B cell (primary cell): ENCODE measurements around the gene KIF13A. TPM values are rescaled to one million over a fixed set of nuclear protein-coding genes. Genes with fewer than 3 reads are reported as not detected.

Source experiments
- ATAC-seq: fragments of 200-7000 bp; cut with Tn5 transposase; one replicate; pipeline ENCODE4 v1.10.0; 2021; ENCODE audit warnings: low read depth, mild to moderate bottlenecking, moderate number of reproducible peaks, moderate library complexity
- CTCF ChIA-PET: fragments of 350-600 bp; sonication (Branson Sonifier 250); formaldehyde crosslinking; loops from one replicate; lab custom pipeline; 2021; ENCODE audit warnings: antibody characterized with exemption, inconsistent platforms; lab: Charles Lee
- POLR2A ChIA-PET: fragments of 350-600 bp; sonication (Branson Sonifier 250); formaldehyde crosslinking; loops from one replicate; lab custom pipeline; 2021; ENCODE audit warnings: antibody characterized with exemption; lab: Charles Lee
- DNase-seq: peaks from one replicate; pipeline ENCODE4 v3.0.0; 2013
- H2AFZ ChIP-seq: 2 replicates; pipeline ENCODE4 v1.6.1; 2012; ENCODE audit warnings: mild to moderate bottlenecking, low read depth, low read length; ENCODE audit not compliant: insufficient read depth, poor library complexity, severe bottlenecking
- H3K27ac ChIP-seq, 2 donors: 1 replicate in 1 of 2; 2 replicates in 1 of 2; pipeline ENCODE4 v1.5.1; 2012 to 2013; ENCODE audit warnings: low read length in 2 of 2, mild to moderate bottlenecking in 2 of 2, moderate library complexity in 1 of 2
- H3K27me3 ChIP-seq, 4 experiments: fragments of 200-600 bp in 1 of 4; sonication (generic) in 1 of 4; replicated peaks in 1 of 4; 1 replicate in 2 of 4; 2 replicates in 2 of 4; pipeline versions ENCODE4 v1.6.1 to v1.7.0; 2013 to 2016; ENCODE audit warnings: low read length in 3 of 4, mild to moderate bottlenecking in 2 of 4, mixed read lengths in 1 of 4, moderate library complexity in 1 of 4; ENCODE audit not compliant: insufficient read depth in 4 of 4, control insufficient read depth in 3 of 4; ENCODE audit errors: control extremely low read depth in 1 of 4
- H3K36me3 ChIP-seq, 2 experiments: replicated peaks in 1 of 2; 1 replicate in 1 of 2; 2 replicates in 1 of 2; pipeline versions ENCODE4 v1.6.1 to v1.7.1; 2013; ENCODE audit warnings: low read length in 1 of 2; ENCODE audit not compliant: insufficient read depth in 2 of 2, control insufficient read depth in 1 of 2; ENCODE audit errors: control extremely low read depth in 1 of 2, extremely low read depth in 1 of 2
- H3K4me1 ChIP-seq, 2 donors: fragments of 200-600 bp in 1 of 2; sonication (generic) in 1 of 2; 1 replicate in 1 of 2; 2 replicates in 1 of 2; pipeline versions ENCODE4 v1.5.1 to v1.6.1; 2013 to 2017; ENCODE audit warnings: low read length in 2 of 2; ENCODE audit not compliant: control insufficient read depth in 2 of 2, insufficient read depth in 2 of 2
- H3K4me2 ChIP-seq: replicated peaks from 2 replicates; pipeline ENCODE3; 2012; ENCODE audit warnings: mild to moderate bottlenecking, low read depth, low read length; ENCODE audit not compliant: poor library complexity, severe bottlenecking
- H3K4me3 ChIP-seq, 5 experiments: fragments of 200-600 bp in 1 of 5; sonication (generic) in 1 of 5; 1 replicate in 3 of 5; 2 replicates in 2 of 5; pipeline versions ENCODE4 v1.5.1 to v1.7.0; 2011 to 2016; ENCODE audit warnings: low read length in 4 of 5, mild to moderate bottlenecking in 4 of 5, low read depth in 2 of 5, control low read depth in 1 of 5, moderate library complexity in 1 of 5; ENCODE audit not compliant: insufficient read depth in 1 of 5; ENCODE audit errors: control extremely low read depth in 1 of 5, extremely low read depth in 1 of 5
- H3K79me2 ChIP-seq: fragments of 200-600 bp; sonication (generic); one replicate; pipeline ENCODE4 v1.6.0; 2016; ENCODE audit warnings: low read length; ENCODE audit not compliant: control insufficient read depth, insufficient read depth
- H3K9ac ChIP-seq: fragments of 200-600 bp; sonication (generic); 2 replicates; pipeline ENCODE4 v1.6.1; 2017; ENCODE audit warnings: mild to moderate bottlenecking, low read length, moderate library complexity
- H3K9me3 ChIP-seq, 3 donors: one replicate each; pipeline versions ENCODE4 v1.6.1 to v1.7.1; 2013; ENCODE audit warnings: low read length in 2 of 3; ENCODE audit not compliant: control insufficient read depth in 2 of 3, insufficient read depth in 1 of 3; ENCODE audit errors: control extremely low read depth in 1 of 3
- H4K20me1 ChIP-seq: 2 replicates; pipeline ENCODE4 v1.6.0; 2012; ENCODE audit warnings: mild to moderate bottlenecking, low read length; ENCODE audit not compliant: insufficient read depth, control insufficient read depth, poor library complexity, severe bottlenecking
- H3K27ac Mint-ChIP-seq: one replicate; pipeline ENCODE4 v1.8.0; 2021; ENCODE audit warnings: mixed read lengths
- H3K27me3 Mint-ChIP-seq: one replicate; pipeline ENCODE4 v1.8.0; 2021; ENCODE audit warnings: mixed read lengths
- H3K4me1 Mint-ChIP-seq: one replicate; pipeline ENCODE4 v1.8.0; 2021; ENCODE audit warnings: mixed read lengths
- H3K4me3 Mint-ChIP-seq: one replicate; pipeline ENCODE4 v1.8.0; 2021; ENCODE audit warnings: mixed read lengths
- H3K9me3 Mint-ChIP-seq: one replicate; pipeline ENCODE4 v1.8.0; 2022; ENCODE audit warnings: mixed read lengths; ENCODE audit not compliant: insufficient read depth
- CTCF ChIP-seq: fragments of 200-600 bp; IDR thresholded peaks from one replicate; pipeline ENCODE4 v1.8.0; 2022; ENCODE audit warnings: antibody characterized with exemption, mild to moderate bottlenecking
- EZH2 ChIP-seq: IDR thresholded peaks from 2 replicates; pipeline ENCODE4 v1.6.1; 2012; ENCODE audit warnings: borderline replicate concordance, low read depth, mild to moderate bottlenecking, moderate library complexity, low read length; ENCODE audit not compliant: insufficient read depth, poor library complexity, severe bottlenecking
- WGBS: methylation state at CpG from one replicate; pipeline ENCODE4 v1.1.5; 2013; ENCODE audit warnings: missing lambda C conversion rate; ENCODE audit not compliant: insufficient coverage; 5-methylcytosine and 5-hydroxymethylcytosine counted together
- intact Hi-C: fragments of 100-400 bp; cut with micrococcal nuclease; formaldehyde crosslinking; loops from one replicate; pipeline ENCODE4 v1.10.0; 2022
- polyA plus RNA-seq: library from polyadenylated mRNA; depleted of rRNA; stranded (reverse); fragments of >200 nt; gene quantifications from 2 replicates; pipeline ENCODE4 v1.2.3, GENCODE V29; 2012
- total RNA-seq, 2 donors: library from RNA; stranded (reverse); fragments of 120-200 nt in 1 of 2; gene quantifications; 1 replicate in 1 of 2; 2 replicates in 1 of 2; pipeline versions ENCODE4 v1.2.3 to v1.2.4, GENCODE V29; 2013 to 2022

The KIF13A gene
- total and polyA plus RNA-seq, 2 donors (not counting 1 experiment from before 2014, with no cell fraction given) = 2.1 to 23.4 TPM

GRCh38 chr6:17984812-17985670, 2.4 kb downstream of the KIF13A start:
- Histone ChIP-seq H4K20me1 (no peaks in the 10 kb centered on the region), H3K36me3 (no peaks in the 10 kb centered on the region), H3K9ac (no peak overlapping the region), H2AFZ (no peak overlapping the region), H3K27ac (no peak overlapping the region), H3K27me3 (peaks cover 0 to 9% (median 2%) of the 10 kb centered on the region in 4 experiments), H3K79me2 (no peaks in the 10 kb centered on the region), H3K4me2 (no peak overlapping the region), H3K4me3 (no peak overlapping the region), H3K4me1 (peaks cover 19 to 23% of the 10 kb centered on the region in 2 donors), H3K9me3 (no peaks in the 10 kb centered on the region)
- TF ChIP-seq EZH2 (no peak), CTCF (no peak)
- ChIA-PET CTCF (no interaction called here), POLR2A (no interaction called here)
- H3K27ac Mint-ChIP-seq = no peak overlapping the region
- H3K9me3 Mint-ChIP-seq = no peaks in the 10 kb centered on the region
- H3K27me3 Mint-ChIP-seq = no peaks in the 10 kb centered on the region
- H3K4me1 Mint-ChIP-seq = peaks cover 47% of the 10 kb centered on the region
- ATAC-seq = no peak
- no peak for DNase-seq
- intact Hi-C loops = loop anchor here (5.0 kb wide), 1 partner anchor 277 kb away; the partner anchor contains the start of gene DEK
- H3K4me3 Mint-ChIP-seq = peak overlapping the region; percentile 26
- WGBS = 77% methylated on average over 6 of the region's 11 CpGs

DNA sequence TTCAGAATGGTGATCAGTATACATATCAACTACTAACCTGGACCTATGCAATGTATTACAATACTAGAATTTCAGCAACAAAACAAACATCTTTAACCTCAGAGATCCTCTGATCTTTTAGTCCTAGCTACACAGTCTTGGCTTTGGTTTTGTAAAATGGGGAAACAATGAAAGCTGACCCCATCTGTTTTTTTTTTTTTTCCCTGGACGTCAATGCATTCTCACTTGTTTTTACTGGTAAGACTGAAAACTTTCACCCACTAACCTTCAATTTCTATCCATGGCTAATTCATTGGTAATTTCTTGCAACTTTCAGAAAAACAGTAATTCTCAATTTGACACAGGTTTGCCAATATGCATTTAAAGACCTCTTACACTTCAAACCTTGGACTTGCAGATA, 3.0 kb downstream of the KIF13A start:
- peaks cover 0 to 7% (median 0%) of the 10 kb centered on the region in 4 experiments for H3K27me3 ChIP-seq
- H3K4me3 ChIP-seq = no peak overlapping the region
- no peaks in the 10 kb centered on the region for H3K9me3 Mint-ChIP-seq
- CTCF ChIA-PET = no interaction called here
- no peak overlapping the region for H3K4me2 ChIP-seq
- H3K79me2 ChIP-seq = no peaks in the 10 kb centered on the region
- H3K9me3 ChIP-seq = no peaks in the 10 kb centered on the region
- POLR2A ChIA-PET = no interaction called here
- no peak overlapping the region for H2AFZ ChIP-seq
- intact Hi-C loops = no loop called here
- no CpG with 5 or more reads among the region's 1 CpG for WGBS
- H3K27ac ChIP-seq = no peak overlapping the region
- peak overlapping the region; percentile 7 for H3K27ac Mint-ChIP-seq
- peaks cover 46% of the 10 kb centered on the region for H3K4me1 Mint-ChIP-seq
- TF ChIP-seq EZH2 (no peak), CTCF (no peak)
- H3K27me3 Mint-ChIP-seq = no peaks in the 10 kb centered on the region
- no peaks in the 10 kb centered on the region for H3K36me3 ChIP-seq
- no peak for ATAC-seq
- peaks cover 19 to 23% of the 10 kb centered on the region in 2 donors for H3K4me1 ChIP-seq
- H3K9ac ChIP-seq = no peak overlapping the region
- no peak for DNase-seq
- H4K20me1 ChIP-seq = no peaks in the 10 kb centered on the region
- H3K4me3 Mint-ChIP-seq = peak overlapping the region; percentile 51
